ENCODE results near the gene SPHKAP.

- TF ChIP-seq EZH2 (IDR thresholded peaks at IDR 0.05; ENCODE audit: low read length, missing control alignments) = no peak
- TF ChIP-seq, protein P1, sequence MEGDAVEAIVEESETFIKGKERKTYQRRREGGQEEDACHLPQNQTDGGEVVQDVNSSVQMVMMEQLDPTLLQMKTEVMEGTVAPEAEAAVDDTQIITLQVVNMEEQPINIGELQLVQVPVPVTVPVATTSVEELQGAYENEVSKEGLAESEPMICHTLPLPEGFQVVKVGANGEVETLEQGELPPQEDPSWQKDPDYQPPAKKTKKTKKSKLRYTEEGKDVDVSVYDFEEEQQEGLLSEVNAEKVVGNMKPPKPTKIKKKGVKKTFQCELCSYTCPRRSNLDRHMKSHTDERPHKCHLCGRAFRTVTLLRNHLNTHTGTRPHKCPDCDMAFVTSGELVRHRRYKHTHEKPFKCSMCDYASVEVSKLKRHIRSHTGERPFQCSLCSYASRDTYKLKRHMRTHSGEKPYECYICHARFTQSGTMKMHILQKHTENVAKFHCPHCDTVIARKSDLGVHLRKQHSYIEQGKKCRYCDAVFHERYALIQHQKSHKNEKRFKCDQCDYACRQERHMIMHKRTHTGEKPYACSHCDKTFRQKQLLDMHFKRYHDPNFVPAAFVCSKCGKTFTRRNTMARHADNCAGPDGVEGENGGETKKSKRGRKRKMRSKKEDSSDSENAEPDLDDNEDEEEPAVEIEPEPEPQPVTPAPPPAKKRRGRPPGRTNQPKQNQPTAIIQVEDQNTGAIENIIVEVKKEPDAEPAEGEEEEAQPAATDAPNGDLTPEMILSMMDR (conservative IDR thresholded peaks at IDR 0.05 in 1 of 2, IDR thresholded peaks at IDR 0.05 in 1 of 2; ENCODE audit: low read depth in 1 of 2, low read length in 2 of 2) = no peak
Measured at GRCh38 chr2:228018311-228018710, 163.2 kb downstream of the SPHKAP start.
